ENCODE data around the gene SPECC1L. TPM values are rescaled to one million over a fixed set of nuclear protein-coding genes. Genes with fewer than 3 reads are reported as not detected.

Gene SPECC1L
- total RNA-seq, 1 experiment from 2014 or later, result 52.2 TPM

DNA sequence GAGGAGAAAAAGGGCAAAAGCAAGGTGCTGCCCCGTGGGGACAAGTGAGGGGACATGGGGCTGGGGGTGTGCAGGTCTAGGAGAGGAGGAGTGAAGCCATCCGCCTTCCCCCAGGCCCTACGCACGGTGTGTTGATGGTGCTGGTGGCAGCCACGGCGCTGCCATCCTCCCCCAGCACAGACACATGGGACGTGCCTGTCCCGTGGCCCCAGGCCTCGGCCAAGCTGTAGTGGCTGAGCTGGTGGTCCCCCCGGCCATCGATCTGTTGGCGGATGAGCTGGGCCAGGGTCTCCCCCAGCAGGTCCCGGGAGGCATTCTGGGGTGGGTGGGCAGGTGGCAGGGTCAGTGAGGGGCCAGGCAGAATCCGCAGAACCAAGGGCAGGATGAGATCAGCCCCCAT lies 44.7 kb upstream of the SPECC1L start:
- H3K9me3 Mint-ChIP-seq (ENCODE audit: low read depth, unreplicated experiment), result no peaks in the 10 kb centered on the region
- no peak for DNase-seq
- H3K4me1 Mint-ChIP-seq (ENCODE audit: low read depth, unreplicated experiment), result no peaks in the 10 kb centered on the region
- no peak overlapping the region for H3K27ac Mint-ChIP-seq (ENCODE audit: unreplicated experiment)
- H3K4me3 Mint-ChIP-seq (ENCODE audit: low read depth, unreplicated experiment), result no peak overlapping the region
- TF ChIP-seq, protein P1, sequence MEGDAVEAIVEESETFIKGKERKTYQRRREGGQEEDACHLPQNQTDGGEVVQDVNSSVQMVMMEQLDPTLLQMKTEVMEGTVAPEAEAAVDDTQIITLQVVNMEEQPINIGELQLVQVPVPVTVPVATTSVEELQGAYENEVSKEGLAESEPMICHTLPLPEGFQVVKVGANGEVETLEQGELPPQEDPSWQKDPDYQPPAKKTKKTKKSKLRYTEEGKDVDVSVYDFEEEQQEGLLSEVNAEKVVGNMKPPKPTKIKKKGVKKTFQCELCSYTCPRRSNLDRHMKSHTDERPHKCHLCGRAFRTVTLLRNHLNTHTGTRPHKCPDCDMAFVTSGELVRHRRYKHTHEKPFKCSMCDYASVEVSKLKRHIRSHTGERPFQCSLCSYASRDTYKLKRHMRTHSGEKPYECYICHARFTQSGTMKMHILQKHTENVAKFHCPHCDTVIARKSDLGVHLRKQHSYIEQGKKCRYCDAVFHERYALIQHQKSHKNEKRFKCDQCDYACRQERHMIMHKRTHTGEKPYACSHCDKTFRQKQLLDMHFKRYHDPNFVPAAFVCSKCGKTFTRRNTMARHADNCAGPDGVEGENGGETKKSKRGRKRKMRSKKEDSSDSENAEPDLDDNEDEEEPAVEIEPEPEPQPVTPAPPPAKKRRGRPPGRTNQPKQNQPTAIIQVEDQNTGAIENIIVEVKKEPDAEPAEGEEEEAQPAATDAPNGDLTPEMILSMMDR (IDR thresholded peaks at IDR 0.05; ENCODE audit: unreplicated experiment), result no peak
- H3K27me3 Mint-ChIP-seq (ENCODE audit: unreplicated experiment), result no peaks in the 10 kb centered on the region
- CTCF ChIA-PET, result no interaction called here
- intact Hi-C loops (cut with micrococcal nuclease; ENCODE audit: unreplicated experiment), result no loop called here
- no TSS peak for BruUV-seq (replicated peaks)
- peaks cover 5% of the 10 kb centered on the region for H3K36me3 Mint-ChIP-seq (ENCODE audit: insufficient read depth, unreplicated experiment)

DNA sequence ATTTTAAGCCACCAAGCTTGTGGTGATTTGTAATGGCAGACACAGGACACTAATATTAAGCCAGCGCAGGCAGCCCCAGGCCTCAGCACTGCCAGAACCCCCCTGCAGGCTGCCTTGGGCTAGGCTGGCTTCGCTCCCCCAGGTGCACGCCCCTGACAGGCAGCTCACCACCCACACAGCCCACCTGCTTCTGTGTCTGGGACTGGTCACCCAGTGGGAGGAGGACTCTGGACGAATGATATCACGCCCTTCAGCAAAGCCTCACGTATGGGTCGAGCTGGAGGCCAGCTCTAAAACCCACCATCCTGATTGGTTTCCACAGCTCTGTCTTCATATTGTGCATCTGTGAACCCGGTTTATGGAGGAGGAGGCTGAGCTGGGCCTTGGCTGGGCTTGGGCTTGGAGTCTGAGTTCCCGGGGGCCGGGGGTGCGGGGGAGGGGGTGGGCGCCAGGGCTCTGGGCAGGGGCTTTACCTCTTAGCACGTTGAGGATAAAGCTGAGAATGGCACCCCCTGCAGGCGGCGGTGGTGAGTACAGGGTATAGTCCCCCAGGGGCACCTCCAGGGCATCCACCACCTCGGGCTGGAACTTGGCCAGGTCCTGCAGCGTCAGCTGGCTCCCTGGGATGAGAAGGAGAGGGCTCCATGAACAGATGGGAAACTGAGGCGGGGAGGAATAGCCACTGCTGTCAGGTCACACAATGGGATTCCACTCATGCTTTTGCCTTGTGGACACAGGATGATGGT lies 39.5 kb upstream of the SPECC1L start:
- intact Hi-C loops (cut with micrococcal nuclease; ENCODE audit: unreplicated experiment), result no loop called here
- peaks cover 3% of the 10 kb centered on the region for H3K36me3 Mint-ChIP-seq (ENCODE audit: insufficient read depth, unreplicated experiment)
- CTCF ChIA-PET, result interaction anchor here (0.6 to 2.1 kb wide), 5 partner anchors 16 to 77 kb away, joined by 3 to 21 read pairs (median 4); no protein-coding TSS in a partner anchor
- H3K27ac Mint-ChIP-seq (ENCODE audit: unreplicated experiment), result no peak overlapping the region
- DNase-seq, result peak; percentile 67
- H3K4me3 Mint-ChIP-seq (ENCODE audit: low read depth, unreplicated experiment), result no peak overlapping the region
- no peaks in the 10 kb centered on the region for H3K4me1 Mint-ChIP-seq (ENCODE audit: low read depth, unreplicated experiment)
- BruUV-seq (replicated peaks), result no TSS peak
- no peaks in the 10 kb centered on the region for H3K27me3 Mint-ChIP-seq (ENCODE audit: unreplicated experiment)
- no peaks in the 10 kb centered on the region for H3K9me3 Mint-ChIP-seq (ENCODE audit: low read depth, unreplicated experiment)
- TF ChIP-seq, protein P1 (IDR thresholded peaks at IDR 0.05; ENCODE audit: unreplicated experiment), result peak; percentile 30

DNA sequence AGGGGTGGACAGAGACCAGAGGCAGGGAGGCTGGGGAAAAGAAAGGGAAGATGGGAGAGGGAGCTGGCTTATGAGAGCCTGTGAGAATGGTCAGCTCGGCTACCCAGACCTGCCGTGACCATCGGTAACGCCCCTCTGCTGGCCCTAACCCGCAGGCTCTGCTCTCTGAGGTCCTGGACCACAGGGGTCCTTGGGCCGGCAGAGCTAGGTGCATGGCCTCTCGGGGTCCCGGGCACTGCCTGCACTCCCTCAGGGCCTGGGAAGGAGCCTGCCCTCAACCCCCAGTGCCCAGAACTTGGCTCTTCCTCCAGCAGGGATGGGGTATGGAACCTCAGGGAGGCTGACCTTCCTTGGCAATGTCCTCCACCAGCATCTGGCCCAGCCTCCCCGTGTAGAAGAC lies 38.9 kb upstream of the SPECC1L start:
- Mint-ChIP-seq H3K27ac (ENCODE audit: unreplicated experiment) (no peak overlapping the region), H3K27me3 (ENCODE audit: unreplicated experiment) (no peaks in the 10 kb centered on the region), H3K4me3 (ENCODE audit: low read depth, unreplicated experiment) (no peak overlapping the region), H3K4me1 (ENCODE audit: low read depth, unreplicated experiment) (no peaks in the 10 kb centered on the region), H3K9me3 (ENCODE audit: low read depth, unreplicated experiment) (no peaks in the 10 kb centered on the region), H3K36me3 (ENCODE audit: insufficient read depth, unreplicated experiment) (no peaks in the 10 kb centered on the region)
- intact Hi-C loops (cut with micrococcal nuclease; ENCODE audit: unreplicated experiment), result no loop called here
- no peak for DNase-seq
- BruUV-seq (replicated peaks), result no TSS peak
- CTCF ChIA-PET, result interaction anchor here (1.6 to 2.1 kb wide), 2 partner anchors 16 to 42 kb away, joined by 5 to 21 read pairs; no protein-coding TSS in a partner anchor
- TF ChIP-seq, protein P1 (IDR thresholded peaks at IDR 0.05; ENCODE audit: unreplicated experiment), result no peak

DNA sequence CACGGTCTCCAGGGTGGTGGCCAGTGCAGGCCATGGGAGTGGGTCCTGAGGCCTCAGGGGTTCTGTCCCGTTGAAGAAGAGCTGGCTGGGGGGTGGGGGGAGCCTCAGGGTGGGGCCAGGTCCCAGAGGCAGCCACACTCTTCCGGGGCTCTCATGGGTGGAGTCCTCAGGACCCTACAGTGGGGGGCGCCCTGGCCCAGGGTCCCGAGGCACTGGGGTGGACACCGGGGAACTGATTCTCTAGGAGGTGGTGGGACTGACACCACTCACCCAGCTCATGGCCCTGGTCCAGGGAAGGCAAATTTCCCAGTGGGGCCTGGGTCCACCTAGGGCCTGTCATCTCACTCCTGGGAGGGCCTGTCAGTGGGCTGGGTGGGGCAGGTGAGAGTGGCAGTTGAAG lies 38.5 kb upstream of the SPECC1L start:
- Mint-ChIP-seq H3K27me3 (ENCODE audit: unreplicated experiment) (no peaks in the 10 kb centered on the region), H3K27ac (ENCODE audit: unreplicated experiment) (no peak overlapping the region), H3K9me3 (ENCODE audit: low read depth, unreplicated experiment) (no peaks in the 10 kb centered on the region), H3K36me3 (ENCODE audit: insufficient read depth, unreplicated experiment) (no peaks in the 10 kb centered on the region), H3K4me1 (ENCODE audit: low read depth, unreplicated experiment) (no peaks in the 10 kb centered on the region), H3K4me3 (ENCODE audit: low read depth, unreplicated experiment) (no peak overlapping the region)
- no TSS peak for BruUV-seq (replicated peaks)
- intact Hi-C loops (cut with micrococcal nuclease; ENCODE audit: unreplicated experiment), result no loop called here
- TF ChIP-seq, protein P1 (IDR thresholded peaks at IDR 0.05; ENCODE audit: unreplicated experiment), result no peak
- CTCF ChIA-PET, result interaction anchor here (1.6 kb wide), 1 partner anchor 15 kb away, joined by 5 read pairs; no protein-coding TSS in a partner anchor
- DNase-seq, result no peak

All from Calu3 (cell line).